Measurements from ENCODE around the gene WNK2. TPM values are rescaled to one million over a fixed set of nuclear protein-coding genes. Genes with fewer than 3 reads are reported as not detected.
A peak's percentile ranks its signal among the peaks of the same experiment; 100 is the strongest.

Gene WNK2
- total RNA-seq, 1 donor from 2014 or later: 6.2 TPM

DNA sequence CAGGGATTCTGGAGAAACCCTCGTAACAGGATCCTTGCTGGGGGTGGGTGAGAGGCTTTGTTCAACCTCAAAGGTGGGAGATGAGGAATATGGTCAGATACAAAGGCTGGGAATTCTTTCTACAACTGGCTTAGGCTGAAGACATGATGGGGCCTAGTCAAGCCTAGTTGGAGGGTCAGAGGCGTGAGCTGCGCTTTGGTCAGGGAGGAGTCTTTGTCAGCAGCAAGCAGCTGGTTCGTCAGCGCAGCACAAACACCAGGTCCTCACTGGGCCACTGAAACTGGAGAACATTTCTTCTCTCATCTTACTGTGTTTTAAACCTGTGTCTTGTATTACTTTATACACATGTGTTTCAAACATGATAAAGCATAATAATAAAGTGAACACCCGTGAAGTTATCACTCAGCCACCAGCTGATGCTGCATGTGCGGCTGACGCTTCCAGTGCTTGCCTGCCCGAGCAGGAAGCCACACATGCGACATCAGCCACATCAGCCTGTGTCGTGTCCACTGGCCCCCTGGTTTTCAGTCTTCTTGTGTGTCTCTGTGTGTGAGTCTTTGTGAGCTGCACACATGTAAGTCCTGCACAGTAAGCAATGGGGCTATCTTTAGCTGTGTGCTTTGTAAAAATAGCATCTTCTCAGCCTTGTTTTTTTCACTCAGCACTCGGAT lies 81.5 kb downstream of the WNK2 start:
- Histone ChIP-seq H3K4me3 (no peak overlapping the region), H3K4me1 (no peaks in the 10 kb centered on the region), H3K27me3 (no peaks in the 10 kb centered on the region), H3K9me3 (ENCODE audit: low read depth) (no peaks in the 10 kb centered on the region), H2AFZ (replicated peaks) (no peak overlapping the region), H3K4me2 (no peak overlapping the region), H3K9ac (no peak overlapping the region), H3K79me2 (ENCODE audit: low read depth) (no peaks in the 10 kb centered on the region), H3K36me3 (no peaks in the 10 kb centered on the region), H3K27ac (no peak overlapping the region), H4K20me1 (ENCODE audit: low read depth) (no peaks in the 10 kb centered on the region), H3F3A (ENCODE audit: low read depth) (no peaks in the 10 kb centered on the region)
- H3K27me3 Mint-ChIP-seq (ENCODE audit: insufficient read depth, low read depth): no peaks in the 10 kb centered on the region
- peak overlapping the region; percentile 8 for H3K27ac Mint-ChIP-seq
- DNase-seq (ENCODE audit: low spot score): no peak
- TF ChIP-seq, protein P1, sequence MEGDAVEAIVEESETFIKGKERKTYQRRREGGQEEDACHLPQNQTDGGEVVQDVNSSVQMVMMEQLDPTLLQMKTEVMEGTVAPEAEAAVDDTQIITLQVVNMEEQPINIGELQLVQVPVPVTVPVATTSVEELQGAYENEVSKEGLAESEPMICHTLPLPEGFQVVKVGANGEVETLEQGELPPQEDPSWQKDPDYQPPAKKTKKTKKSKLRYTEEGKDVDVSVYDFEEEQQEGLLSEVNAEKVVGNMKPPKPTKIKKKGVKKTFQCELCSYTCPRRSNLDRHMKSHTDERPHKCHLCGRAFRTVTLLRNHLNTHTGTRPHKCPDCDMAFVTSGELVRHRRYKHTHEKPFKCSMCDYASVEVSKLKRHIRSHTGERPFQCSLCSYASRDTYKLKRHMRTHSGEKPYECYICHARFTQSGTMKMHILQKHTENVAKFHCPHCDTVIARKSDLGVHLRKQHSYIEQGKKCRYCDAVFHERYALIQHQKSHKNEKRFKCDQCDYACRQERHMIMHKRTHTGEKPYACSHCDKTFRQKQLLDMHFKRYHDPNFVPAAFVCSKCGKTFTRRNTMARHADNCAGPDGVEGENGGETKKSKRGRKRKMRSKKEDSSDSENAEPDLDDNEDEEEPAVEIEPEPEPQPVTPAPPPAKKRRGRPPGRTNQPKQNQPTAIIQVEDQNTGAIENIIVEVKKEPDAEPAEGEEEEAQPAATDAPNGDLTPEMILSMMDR (IDR thresholded peaks at IDR 0.05): no peak
- TF ChIP-seq EZH2phosphoT487 (IDR thresholded peaks at IDR 0.05) (no peak), EZH2 (IDR thresholded peaks at IDR 0.05) (no peak)
- peaks cover 20% of the 10 kb centered on the region for H3K36me3 Mint-ChIP-seq
- peaks cover 14% of the 10 kb centered on the region for H3K4me1 Mint-ChIP-seq
- H3K9me3 Mint-ChIP-seq: peaks cover 6% of the 10 kb centered on the region
- H3K4me3 Mint-ChIP-seq: no peak overlapping the region

DNA sequence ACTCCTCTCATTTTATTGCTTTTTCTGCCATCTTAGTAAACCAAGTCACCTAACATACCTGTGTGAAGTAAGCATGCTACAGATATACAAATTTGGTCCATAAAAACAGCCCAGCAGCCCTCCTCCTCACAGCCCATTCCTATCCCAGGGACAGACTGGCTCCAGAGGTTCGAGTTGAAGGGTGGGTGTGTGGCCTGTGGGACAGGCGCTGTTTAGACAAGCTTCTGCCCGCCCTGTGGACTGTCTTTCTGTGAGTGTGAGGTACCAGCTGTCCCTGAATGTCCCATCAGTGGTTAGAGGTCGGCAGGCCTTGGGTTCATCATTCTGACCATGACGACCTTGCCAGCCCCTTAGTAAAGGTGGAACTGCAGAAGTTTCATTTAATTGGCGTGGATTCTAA lies 82.0 kb downstream of the WNK2 start:
- no peaks in the 10 kb centered on the region for H3K79me2 ChIP-seq (ENCODE audit: low read depth)
- H3K4me1 Mint-ChIP-seq: peaks cover 12% of the 10 kb centered on the region

DNA sequence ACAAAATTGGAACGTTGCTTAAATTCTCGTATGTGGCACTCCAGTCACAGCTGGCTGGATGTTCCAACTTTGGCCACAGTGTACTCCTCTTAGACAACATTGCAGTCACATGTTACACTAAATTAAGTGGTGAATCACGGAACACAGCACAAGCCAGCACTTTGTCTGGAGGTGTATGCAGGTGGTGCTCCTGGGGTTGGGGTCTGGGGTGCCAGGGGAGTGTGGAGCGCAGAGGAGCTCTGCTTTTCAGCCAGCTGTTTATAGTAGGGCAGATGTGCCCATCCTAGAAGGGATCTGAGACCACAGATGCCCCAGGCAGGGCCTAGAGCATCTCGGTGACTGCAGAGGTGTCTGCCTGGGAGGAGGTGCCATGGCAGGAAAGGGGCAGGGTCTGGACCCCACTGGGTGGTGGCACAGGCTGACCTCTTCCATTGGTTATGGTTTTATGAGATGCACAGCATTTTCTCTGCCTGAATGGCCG lies 82.6 kb downstream of the WNK2 start:
- H3K4me3 Mint-ChIP-seq: no peak overlapping the region
- no peak for DNase-seq (ENCODE audit: low spot score)
- Histone ChIP-seq H4K20me1 (ENCODE audit: low read depth) (no peaks in the 10 kb centered on the region), H3F3A (ENCODE audit: low read depth) (no peaks in the 10 kb centered on the region), H3K9ac (no peak overlapping the region), H3K4me1 (no peaks in the 10 kb centered on the region), H3K4me3 (no peak overlapping the region), H2AFZ (replicated peaks) (no peak overlapping the region), H3K27me3 (no peaks in the 10 kb centered on the region), H3K9me3 (ENCODE audit: low read depth) (no peaks in the 10 kb centered on the region), H3K4me2 (no peak overlapping the region), H3K36me3 (no peaks in the 10 kb centered on the region), H3K27ac (no peak overlapping the region), H3K79me2 (ENCODE audit: low read depth) (no peaks in the 10 kb centered on the region)
- H3K36me3 Mint-ChIP-seq: peaks cover 31% of the 10 kb centered on the region
- H3K4me1 Mint-ChIP-seq: peaks cover 6% of the 10 kb centered on the region
- H3K9me3 Mint-ChIP-seq: peaks cover 6% of the 10 kb centered on the region
- TF ChIP-seq EZH2phosphoT487 (IDR thresholded peaks at IDR 0.05) (no peak), EZH2 (IDR thresholded peaks at IDR 0.05) (no peak)
- TF ChIP-seq, protein P1 (IDR thresholded peaks at IDR 0.05): no peak
- H3K27me3 Mint-ChIP-seq (ENCODE audit: insufficient read depth, low read depth): no peaks in the 10 kb centered on the region
- no peak overlapping the region for H3K27ac Mint-ChIP-seq

More for the DNA sequence above, 82.0 kb downstream of the WNK2 start:
- Histone ChIP-seq H3K36me3 (no peaks in the 10 kb centered on the region), H3K27me3 (no peaks in the 10 kb centered on the region), H2AFZ (replicated peaks) (no peak overlapping the region), H3K4me1 (no peaks in the 10 kb centered on the region), H3K4me3 (no peak overlapping the region), H3K9me3 (ENCODE audit: low read depth) (no peaks in the 10 kb centered on the region), H4K20me1 (ENCODE audit: low read depth) (no peaks in the 10 kb centered on the region), H3K9ac (no peak overlapping the region), H3K4me2 (no peak overlapping the region), H3K27ac (no peak overlapping the region), H3F3A (ENCODE audit: low read depth) (no peaks in the 10 kb centered on the region)
- TF ChIP-seq, protein P1 (IDR thresholded peaks at IDR 0.05): no peak
- TF ChIP-seq EZH2phosphoT487 (IDR thresholded peaks at IDR 0.05) (no peak), EZH2 (IDR thresholded peaks at IDR 0.05) (no peak)
- DNase-seq (ENCODE audit: low spot score): no peak
- peaks cover 25% of the 10 kb centered on the region for H3K36me3 Mint-ChIP-seq
- no peak overlapping the region for H3K4me3 Mint-ChIP-seq
- peaks cover 6% of the 10 kb centered on the region for H3K9me3 Mint-ChIP-seq
- no peaks in the 10 kb centered on the region for H3K27me3 Mint-ChIP-seq (ENCODE audit: insufficient read depth, low read depth)
- H3K27ac Mint-ChIP-seq: no peak overlapping the region

All from neural progenitor cell (in vitro differentiated cells).